NCI-H345 (cell line): ENCODE data around the gene CFB.
"Not testable (repeated sequence)": the region's sequence is repeated elsewhere in the genome, so short reads cannot be mapped to it uniquely, and the experiment has no call there.

Experiments used
- DNase-seq: peaks from one replicate; lab custom pipeline; 2025; lab: John Stamatoyannopoulos, UW

The CFB gene

GRCh38 chr6:31911826-31912585 lies 33.9 kb upstream of the CFB start:
- DNase-seq = no peak

GRCh38 chr6:31915351-31915750 lies 30.5 kb upstream of the CFB start:
- no peak for DNase-seq

- no peak for DNase-seq
Measured at GRCh38 chr6:31915756-31916155, 30.1 kb upstream of the CFB start.

GRCh38 chr6:31918069-31918720 lies 27.7 kb upstream of the CFB start:
- no peak for DNase-seq

GRCh38 chr6:31919624-31920303 lies 26.1 kb upstream of the CFB start:
- DNase-seq = no peak

- no peak for DNase-seq
Measured at GRCh38 chr6:31920811-31921210, 25.1 kb upstream of the CFB start.

GRCh38 chr6:31922942-31923341 lies 23.0 kb upstream of the CFB start:
- peak; percentile 19 for DNase-seq

GRCh38 chr6:31927242-31927862 lies 18.5 kb upstream of the CFB start, which contains the start of gene C2:
Gene C2 (plus strand): TSS chr6:31927717. CDS start chr6:31927753, 36 bp downstream.
- no peak for DNase-seq

GRCh38 chr6:31927863-31928671 lies 17.8 kb upstream of the CFB start:
- DNase-seq = no peak

GRCh38 chr6:31928672-31928939 lies 17.3 kb upstream of the CFB start:
- no peak for DNase-seq

- DNase-seq = no peak
Measured at GRCh38 chr6:31930962-31931361, 14.9 kb upstream of the CFB start.

GRCh38 chr6:31932137-31932536 lies 13.8 kb upstream of the CFB start:
- DNase-seq = not testable (repeated sequence)

GRCh38 chr6:31933537-31933936 lies 12.4 kb upstream of the CFB start:
- no peak for DNase-seq

- DNase-seq = no peak
Measured at GRCh38 chr6:31935021-31935420, 10.9 kb upstream of the CFB start.

GRCh38 chr6:31935823-31936222 lies 10.1 kb upstream of the CFB start:
- DNase-seq = no peak

- no peak for DNase-seq
Measured at GRCh38 chr6:31940256-31940664, 5.6 kb upstream of the CFB start.

- DNase-seq = no peak
Measured at GRCh38 chr6:31943742-31944141, 2.2 kb upstream of the CFB start.

- DNase-seq = no peak
Measured at GRCh38 chr6:31945154-31945506, 765 bp upstream of the CFB start.

GRCh38 chr6:31946370-31946885 lies 533 bp downstream of the CFB start:
- DNase-seq = no peak

GRCh38 chr6:31947070-31947675 lies 1.3 kb downstream of the CFB start:
- DNase-seq = no peak

- DNase-seq = no peak
Measured at GRCh38 chr6:31947864-31948263, 2.0 kb downstream of the CFB start.
